Measurements from ENCODE around the gene TMPRSS7.

TMPRSS7 gene
- 0.07 to 0.49 (median 0.39) reads per million in 3 experiments for total RNA-seq

DNA sequence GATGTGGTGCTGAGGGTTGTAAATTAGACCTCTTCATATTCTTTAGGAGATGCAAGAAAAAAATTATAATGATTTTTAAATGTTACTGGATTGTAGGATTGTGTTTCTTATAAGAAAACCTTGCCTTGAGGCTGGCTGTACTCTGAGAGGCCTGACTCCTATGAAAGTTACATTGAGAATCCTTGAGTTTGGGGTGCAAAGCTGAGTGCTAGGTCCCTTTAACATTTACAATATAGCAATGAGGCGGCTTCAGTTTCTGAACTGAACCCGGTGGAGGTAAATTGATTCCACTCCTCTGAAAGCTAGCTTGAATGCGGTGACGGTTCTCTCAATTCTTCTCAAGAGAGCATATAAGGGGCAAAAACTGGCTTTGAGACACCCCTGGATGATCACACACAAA, at the start of gene TMPRSS7:
Gene TMPRSS7, plus strand, starts transcription at position 301 of the 400 bp plus-strand sequence. CDS start 110 bp downstream, outside the sequence.
- no peak for DNase-seq

GRCh38 chr3:111986800-111987199, 47.7 kb upstream of the TMPRSS7 start:
- DNase-seq: no peak

GRCh38 chr3:111989061-111989678, 45.4 kb upstream of the TMPRSS7 start:
- peak; percentile 22 for DNase-seq

DNA sequence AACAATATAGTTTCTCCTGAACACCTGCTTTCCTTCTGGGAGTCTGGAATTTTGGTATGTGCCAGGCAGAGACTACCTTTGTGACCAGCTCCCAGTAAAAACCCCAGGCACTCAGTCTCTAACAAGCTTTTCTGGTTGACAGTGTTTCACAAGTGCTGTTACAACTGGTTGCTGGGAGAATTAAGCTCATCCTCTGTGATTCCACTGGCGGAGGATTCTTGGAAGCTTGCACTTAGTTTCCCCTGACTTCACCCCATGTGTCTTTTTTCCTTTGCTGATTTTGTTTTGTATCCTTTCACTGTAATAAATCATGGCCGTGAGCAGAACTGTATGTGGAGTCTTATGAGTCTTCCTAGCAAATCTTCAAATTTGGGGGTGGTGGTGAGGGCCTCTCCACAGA, 41.5 kb upstream of the TMPRSS7 start:
- no peak for DNase-seq

DNA sequence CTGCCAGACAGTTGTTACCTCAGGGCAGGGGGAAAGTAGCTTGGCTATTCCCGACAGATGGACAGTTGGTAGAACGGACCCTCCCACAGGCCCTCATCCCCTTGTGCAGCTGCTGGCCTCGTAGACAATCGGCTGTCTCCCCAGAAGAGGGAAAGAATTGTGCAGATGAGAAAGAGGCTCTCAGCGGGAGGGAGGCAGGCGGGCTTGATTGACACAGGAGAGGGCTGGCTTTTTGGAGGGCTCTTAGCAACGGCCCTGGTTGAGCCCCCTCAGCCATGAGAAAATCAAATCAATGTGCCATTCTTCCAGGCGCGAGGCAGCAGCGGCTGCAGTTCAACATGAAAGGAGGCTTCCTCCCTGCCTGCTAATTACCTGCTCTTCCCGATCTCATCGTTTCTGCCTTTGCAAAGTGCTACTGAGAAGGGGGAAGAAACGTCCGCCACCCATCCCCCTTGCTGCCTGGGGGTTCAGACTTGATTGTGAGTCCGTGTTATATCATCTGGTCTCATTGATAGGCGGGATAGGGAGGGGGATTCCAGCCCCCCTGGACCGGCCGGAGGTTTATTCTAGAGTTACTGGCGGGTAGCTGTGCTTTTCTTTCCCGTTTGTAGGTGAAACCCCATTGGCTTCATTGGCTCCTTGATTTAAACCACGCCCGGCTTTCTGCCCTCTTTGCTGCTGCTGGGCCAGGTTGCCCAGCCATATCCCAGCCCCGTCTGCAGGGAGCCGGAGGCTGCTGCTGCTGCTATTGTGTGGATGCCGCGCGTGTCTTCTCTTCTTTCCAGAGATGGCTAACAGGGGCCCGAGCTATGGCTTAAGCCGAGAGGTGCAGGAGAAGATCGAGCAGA, 35.7 kb upstream of the TMPRSS7 start, which contains the start of gene TAGLN3:
Gene TAGLN3, plus strand, starts transcription at position 287 of the 848 bp plus-strand sequence. Its CDS starts 501 bp downstream, at position 788.
- DNase-seq: no peak

- DNase-seq: no peak
Observed at GRCh38 chr3:111999484-112000324, 34.8 kb upstream of the TMPRSS7 start.

GRCh38 chr3:112000367-112000771, 34.2 kb upstream of the TMPRSS7 start:
- DNase-seq: no peak

GRCh38 chr3:112000966-112001365, 33.6 kb upstream of the TMPRSS7 start:
- no peak for DNase-seq

DNA sequence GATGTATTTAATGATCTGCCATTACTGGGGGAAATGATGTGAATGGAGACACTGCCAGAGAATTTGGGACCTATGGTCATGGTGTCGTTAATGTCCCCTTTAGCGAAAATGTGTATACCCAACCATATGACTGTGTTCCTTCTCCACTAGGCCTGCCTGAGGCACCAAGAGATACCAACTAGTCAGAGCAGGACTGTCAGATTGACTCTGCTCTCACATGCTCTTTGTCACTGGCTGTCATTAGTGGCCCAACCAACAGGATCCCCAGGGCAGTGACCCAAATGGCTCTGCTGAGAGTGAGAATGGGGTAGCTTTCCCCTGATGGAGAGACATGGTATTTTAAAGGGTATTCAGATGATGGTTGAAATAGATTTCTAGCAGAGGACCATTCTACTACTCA, 33.0 kb upstream of the TMPRSS7 start:
- no peak for DNase-seq

DNA sequence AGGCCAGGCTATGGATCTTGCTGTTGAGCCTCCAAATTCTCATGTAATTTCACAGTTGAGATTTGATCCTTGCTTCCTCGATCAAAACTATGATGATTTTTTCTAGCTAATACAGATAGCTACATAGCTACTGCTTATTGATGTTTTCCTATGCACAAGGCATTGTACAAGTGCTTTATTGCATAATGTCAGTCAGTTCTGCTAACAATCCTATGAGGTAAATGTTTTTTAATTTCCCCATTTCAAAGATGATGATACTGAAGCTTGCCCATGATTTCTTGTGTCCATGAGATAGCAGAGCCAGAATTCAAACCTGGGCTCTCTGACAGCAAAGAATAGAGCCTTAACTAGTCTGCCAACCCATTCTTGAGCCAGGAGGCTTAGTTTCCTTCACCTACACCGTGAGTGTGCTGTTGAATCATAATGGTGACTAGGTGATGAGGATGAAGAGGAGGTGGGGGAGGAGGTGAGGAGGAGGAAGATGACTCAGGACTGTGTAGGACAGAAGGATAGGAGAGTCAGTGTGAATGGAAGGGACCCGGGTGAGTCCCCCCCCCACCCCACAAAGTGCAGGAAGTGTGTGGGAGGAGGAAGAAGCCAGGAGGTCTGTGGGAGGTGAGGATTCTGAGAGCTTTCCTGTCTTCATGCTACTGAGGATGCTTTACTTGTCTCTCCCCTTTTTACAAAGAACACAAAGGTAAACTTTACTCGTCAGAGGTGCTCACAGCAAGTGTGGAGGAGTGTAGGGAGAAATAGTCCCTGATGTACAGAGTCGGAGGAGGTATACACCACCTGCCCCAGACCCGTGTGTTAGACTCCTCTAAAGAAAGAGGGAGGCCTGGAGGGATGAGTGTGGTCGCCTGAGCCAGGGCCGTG, 32.2 kb upstream of the TMPRSS7 start:
- DNase-seq: peak; percentile 5

- no peak for DNase-seq
Observed at GRCh38 chr3:112003321-112004080, 31.0 kb upstream of the TMPRSS7 start.

- no peak for DNase-seq
Observed at GRCh38 chr3:112004187-112004586, 30.3 kb upstream of the TMPRSS7 start.

DNA sequence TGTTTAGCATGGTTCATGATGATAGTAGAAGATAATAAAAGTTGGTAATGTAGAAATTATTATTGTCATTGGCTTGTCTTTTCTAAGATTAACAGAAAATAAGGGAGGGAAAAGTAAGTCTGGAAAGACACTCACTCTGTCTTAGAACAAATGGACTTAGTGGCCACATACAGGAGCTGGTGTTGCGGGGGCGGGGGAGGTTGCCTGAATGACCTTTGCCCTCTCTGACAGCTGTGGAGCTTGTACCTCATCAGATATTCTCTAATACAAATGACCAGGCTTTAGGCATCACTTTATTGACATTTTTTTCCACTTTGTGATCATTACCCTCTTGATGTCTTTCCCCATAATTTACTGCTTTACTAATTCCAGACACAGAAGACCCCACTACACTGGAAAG, 29.9 kb upstream of the TMPRSS7 start:
- no peak for DNase-seq

- DNase-seq: no peak
Observed at GRCh38 chr3:112005091-112005672, 29.4 kb upstream of the TMPRSS7 start.

GRCh38 chr3:112007633-112008032, 26.9 kb upstream of the TMPRSS7 start:
- no peak for DNase-seq

GRCh38 chr3:112009670-112010069, 24.9 kb upstream of the TMPRSS7 start:
- no peak for DNase-seq

- no peak for DNase-seq
Observed at GRCh38 chr3:112010636-112011035, 23.9 kb upstream of the TMPRSS7 start.

GRCh38 chr3:112011376-112011940, 23.1 kb upstream of the TMPRSS7 start:
- DNase-seq: no peak

DNA sequence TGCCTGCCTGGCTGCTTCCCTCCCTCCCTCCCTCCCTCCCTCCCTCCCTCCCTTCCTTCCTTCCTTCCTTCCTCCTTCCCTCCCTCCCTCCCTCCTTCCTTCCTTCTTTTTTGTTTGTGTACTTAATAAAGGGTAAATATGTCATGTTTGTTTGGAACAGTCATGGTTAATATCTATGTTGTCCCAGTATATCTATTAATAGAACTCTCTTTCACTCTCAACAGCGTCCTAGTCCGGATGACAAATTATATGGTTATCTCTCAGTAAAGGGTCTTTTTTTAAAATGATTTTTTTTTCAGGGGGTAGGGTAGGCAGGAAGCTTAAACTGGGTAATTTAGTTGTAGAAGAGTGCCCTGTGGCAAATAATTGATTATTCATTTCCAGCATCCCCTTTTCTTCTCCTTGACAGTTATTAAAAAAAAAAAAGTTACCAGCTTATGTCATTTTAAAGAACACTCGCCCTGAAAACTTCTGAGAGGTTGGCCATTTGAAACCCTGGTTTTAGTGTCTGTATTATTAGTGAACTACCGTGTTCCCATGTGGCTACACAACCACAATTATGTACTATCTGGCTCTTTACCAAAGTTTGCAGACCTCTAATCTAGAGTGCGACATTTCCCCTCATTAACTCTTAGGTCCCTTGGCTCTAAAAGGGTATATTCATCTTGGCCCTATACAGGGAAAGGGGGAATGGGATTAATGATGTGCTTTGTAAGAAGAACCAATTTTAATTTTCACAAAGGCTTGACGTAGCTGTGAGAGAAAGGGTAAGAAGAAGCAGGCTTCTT, 22.1 kb upstream of the TMPRSS7 start:
- DNase-seq: no peak
